Subcutaneous abdominal adipose tissue (tissue), 5 donors: Measurements from ENCODE around the gene SLC7A14.

Experiments
- H3K27ac ChIP-seq: one replicate; pipeline ENCODE4 v1.7.0; 2013; ENCODE audit warnings: low read depth, mild to moderate bottlenecking, inconsistent platforms, low read length, moderate library complexity
- H3K27me3 ChIP-seq, 5 donors: one replicate each; pipeline ENCODE4 v1.7.0; 2013; ENCODE audit warnings: low read length in 5 of 5, inconsistent platforms in 1 of 5; ENCODE audit not compliant: control insufficient read depth in 5 of 5, insufficient read depth in 4 of 5
- H3K36me3 ChIP-seq, 5 donors: one replicate each; pipeline ENCODE4 v1.7.0; 2013; ENCODE audit warnings: low read length in 5 of 5; ENCODE audit not compliant: control insufficient read depth in 5 of 5, insufficient read depth in 5 of 5
- H3K4me1 ChIP-seq, 5 donors: one replicate each; pipeline ENCODE4 v1.7.0; 2013; ENCODE audit warnings: low read length in 5 of 5, mild to moderate bottlenecking in 3 of 5, moderate library complexity in 1 of 5; ENCODE audit not compliant: control insufficient read depth in 5 of 5, insufficient read depth in 5 of 5
- H3K4me3 ChIP-seq, 5 donors: one replicate each; pipeline ENCODE4 v1.7.0; 2013; ENCODE audit warnings: low read length in 5 of 5, low read depth in 1 of 5
- H3K9ac ChIP-seq, 5 donors: one replicate each; pipeline ENCODE4 v1.7.0; 2013; ENCODE audit warnings: low read length in 5 of 5, mild to moderate bottlenecking in 4 of 5, moderate library complexity in 3 of 5
- H3K9me3 ChIP-seq, 5 donors: one replicate each; pipeline ENCODE4 v1.7.0; 2013; ENCODE audit warnings: low read length in 5 of 5; ENCODE audit not compliant: control insufficient read depth in 5 of 5
- donor health status: healthy.
- donor health status: healthy.
- donor health status: healthy.
- donor health status: healthy.
- donor health status: healthy.

SLC7A14 gene

GRCh38 chr3:170585937-170586310, at the start of gene SLC7A14:
Gene SLC7A14 (minus strand): TSS chr3:170586075. CDS start chr3:170526936, 59,139 bp downstream.
- Histone ChIP-seq H3K36me3 (no peaks in the 10 kb centered on the region), H3K27ac (no peak within 1 kb of the TSS), H3K4me3 (peak within 1 kb of the TSS in 1 of 5 donors; percentile 17), H3K27me3 (peaks cover 10 to 37% (median 23%) of the 10 kb centered on the region in 5 donors), H3K9me3 (peaks cover 0 to 3% (median 0%) of the 10 kb centered on the region in 5 donors), H3K9ac (no peak within 1 kb of the TSS), H3K4me1 (peaks cover 0 to 8% (median 6%) of the 10 kb centered on the region in 5 donors)

GRCh38 chr3:170635385-170635735, 49.5 kb upstream of the SLC7A14 start:
- no peak overlapping the region for H3K9ac ChIP-seq
- no peak overlapping the region for H3K4me3 ChIP-seq
- H3K9me3 ChIP-seq = no peaks in the 10 kb centered on the region
- no peaks in the 10 kb centered on the region for H3K36me3 ChIP-seq
- no peaks in the 10 kb centered on the region for H3K4me1 ChIP-seq
- H3K27ac ChIP-seq = no peak overlapping the region
- no peaks in the 10 kb centered on the region for H3K27me3 ChIP-seq

- Histone ChIP-seq H3K9me3 (no peaks in the 10 kb centered on the region), H3K27ac (no peak overlapping the region), H3K4me3 (no peak overlapping the region), H3K4me1 (no peaks in the 10 kb centered on the region), H3K9ac (no peak overlapping the region), H3K27me3 (no peaks in the 10 kb centered on the region), H3K36me3 (no peaks in the 10 kb centered on the region)
Observed at GRCh38 chr3:170634663-170635384, 48.9 kb upstream of the SLC7A14 start.

- no peak overlapping the region for H3K4me3 ChIP-seq
Observed at GRCh38 chr3:170633573-170633972, 47.7 kb upstream of the SLC7A14 start.

GRCh38 chr3:170632780-170633179, 46.9 kb upstream of the SLC7A14 start:
- Histone ChIP-seq H3K27ac (no peak overlapping the region), H3K9ac (no peak overlapping the region), H3K4me1 (no peaks in the 10 kb centered on the region), H3K9me3 (no peaks in the 10 kb centered on the region), H3K36me3 (no peaks in the 10 kb centered on the region), H3K4me3 (no peak overlapping the region), H3K27me3 (no peaks in the 10 kb centered on the region)

More at GRCh38 chr3:170633573-170633972, 47.7 kb upstream of the SLC7A14 start:
- Histone ChIP-seq H3K27ac (no peak overlapping the region), H3K9ac (no peak overlapping the region), H3K9me3 (no peaks in the 10 kb centered on the region), H3K36me3 (no peaks in the 10 kb centered on the region), H3K27me3 (no peaks in the 10 kb centered on the region), H3K4me1 (no peaks in the 10 kb centered on the region)

- H3K9me3 ChIP-seq = no peaks in the 10 kb centered on the region
- H3K4me3 ChIP-seq = no peak overlapping the region
- no peaks in the 10 kb centered on the region for H3K27me3 ChIP-seq
- no peak overlapping the region for H3K27ac ChIP-seq
- H3K9ac ChIP-seq = no peak overlapping the region
- H3K4me1 ChIP-seq = no peaks in the 10 kb centered on the region
- H3K36me3 ChIP-seq = no peaks in the 10 kb centered on the region
Observed at GRCh38 chr3:170631755-170632488, 46.0 kb upstream of the SLC7A14 start.

GRCh38 chr3:170623524-170623923, 37.6 kb upstream of the SLC7A14 start:
- Histone ChIP-seq H3K9ac (no peak overlapping the region), H3K4me1 (peaks cover 0 to 5% (median 0%) of the 10 kb centered on the region in 5 donors), H3K27me3 (peaks cover 0 to 6% (median 0%) of the 10 kb centered on the region in 5 donors), H3K27ac (no peak overlapping the region), H3K4me3 (no peak overlapping the region), H3K9me3 (peaks cover 0 to 5% (median 0%) of the 10 kb centered on the region in 5 donors), H3K36me3 (no peaks in the 10 kb centered on the region)

- Histone ChIP-seq H3K27ac (no peak overlapping the region), H3K27me3 (peaks cover 0 to 6% (median 0%) of the 10 kb centered on the region in 5 donors), H3K4me3 (no peak overlapping the region), H3K9ac (no peak overlapping the region), H3K4me1 (peaks cover 0 to 5% (median 0%) of the 10 kb centered on the region in 5 donors), H3K9me3 (peaks cover 0 to 5% (median 0%) of the 10 kb centered on the region in 5 donors), H3K36me3 (no peaks in the 10 kb centered on the region)
Observed at GRCh38 chr3:170622369-170623159, 36.7 kb upstream of the SLC7A14 start.

GRCh38 chr3:170621256-170621655, 35.4 kb upstream of the SLC7A14 start:
- H3K4me1 ChIP-seq = peaks cover 0 to 5% (median 0%) of the 10 kb centered on the region in 5 donors
- H3K9me3 ChIP-seq = peaks cover 0 to 5% (median 0%) of the 10 kb centered on the region in 5 donors
- H3K27ac ChIP-seq = no peak overlapping the region
- H3K4me3 ChIP-seq = no peak overlapping the region
- no peak overlapping the region for H3K9ac ChIP-seq
- no peaks in the 10 kb centered on the region for H3K36me3 ChIP-seq
- H3K27me3 ChIP-seq = peaks cover 0 to 6% (median 0%) of the 10 kb centered on the region in 5 donors
